Caco-2 (cell line): ENCODE data around the gene PALLD. TPM values are rescaled to one million over a fixed set of nuclear protein-coding genes. Genes with fewer than 3 reads are reported as not detected.
"Not testable (repeated sequence)": the region's sequence is repeated elsewhere in the genome, so short reads cannot be mapped to it uniquely, and the experiment has no call there.

Experiments
- BruUV-seq: library from RNA; stranded (reverse); fragments of 400-500 nt; replicated peaks from 2 replicates; lab custom pipeline; 2021; lab: Mats Ljungman, UMichigan
- CTCF ChIA-PET: fragments of 300-600 bp; sonication (Branson Sonifier 250); formaldehyde crosslinking; loops from one replicate; lab custom pipeline; 2022; ENCODE audit warnings: antibody characterized with exemption; lab: Charles Lee
- POLR2A ChIA-PET: fragments of 300-600 bp; sonication (Branson Sonifier 250); formaldehyde crosslinking; loops from one replicate; lab custom pipeline; 2022; ENCODE audit warnings: antibody characterized with exemption; lab: Charles Lee
- DNase-seq, 2 experiments: peaks; one replicate each; pipeline versions ENCODE4 v3.0.0 to v3.0.0-alpha.2; 2020 to 2022
- H3K27me3 ChIP-seq: replicated peaks from 2 replicates; pipeline ENCODE4 v1.6.0; 2011; ENCODE audit warnings: low read length; ENCODE audit not compliant: control insufficient read depth, insufficient read depth
- H3K36me3 ChIP-seq: 2 replicates; pipeline ENCODE4 v1.5.1; 2011; ENCODE audit warnings: low read length; ENCODE audit not compliant: control insufficient read depth, insufficient read depth
- H3K4me1 ChIP-seq: fragments of 250-450 bp; sonication (Bioruptor Pico); 2 replicates; pipeline ENCODE4 v1.5.1; 2020; ENCODE audit warnings: mild to moderate bottlenecking
- H3K4me3 ChIP-seq: 2 replicates; pipeline ENCODE4 v1.5.1; 2011; ENCODE audit warnings: low read depth, mild to moderate bottlenecking, control low read depth, low read length
- H3K9me3 ChIP-seq: fragments of 250-450 bp; sonication (Bioruptor Pico); 2 replicates; pipeline ENCODE4 v1.5.1; 2020; ENCODE audit warnings: mild to moderate bottlenecking, moderate library complexity
- H3K27ac Mint-ChIP-seq: one replicate; pipeline ENCODE4 v1.8.0; 2022; ENCODE audit warnings: mixed read lengths; ENCODE audit not compliant: unreplicated experiment
- H3K27me3 Mint-ChIP-seq: one replicate; pipeline ENCODE4 v1.8.0; 2022; ENCODE audit warnings: mixed read lengths; ENCODE audit not compliant: insufficient read depth, unreplicated experiment
- H3K36me3 Mint-ChIP-seq: one replicate; pipeline ENCODE4 v1.8.0; 2022; ENCODE audit warnings: mild to moderate bottlenecking, mixed read lengths; ENCODE audit not compliant: insufficient read depth, unreplicated experiment
- H3K4me1 Mint-ChIP-seq: one replicate; pipeline ENCODE4 v1.8.0; 2022; ENCODE audit warnings: low read depth, mixed read lengths; ENCODE audit not compliant: unreplicated experiment
- H3K4me3 Mint-ChIP-seq: one replicate; pipeline ENCODE4 v1.8.0; 2022; ENCODE audit warnings: mild to moderate bottlenecking, moderate library complexity, mixed read lengths; ENCODE audit not compliant: unreplicated experiment
- H3K9me3 Mint-ChIP-seq: one replicate; pipeline ENCODE4 v1.8.0; 2022; ENCODE audit warnings: mixed read lengths; ENCODE audit not compliant: unreplicated experiment
- intact Hi-C: fragments of 100-400 bp; cut with micrococcal nuclease; formaldehyde crosslinking; loops from one replicate; pipeline ENCODE4 v1.10.0; 2022; ENCODE audit not compliant: unreplicated experiment
- total RNA-seq: library from RNA; stranded (reverse); gene quantifications from 2 replicates; pipeline ENCODE4 v1.2.3, GENCODE V29; 2022
- TF ChIP-seq, protein P1 (sequence below), 2 experiments: fragments of 200-600 bp in 1 of 2; IDR thresholded peaks; 1 replicate in 1 of 2; 2 replicates in 1 of 2; pipeline versions ENCODE4 v1.5.1 to v1.8.0; 2011 to 2022; ENCODE audit warnings: antibody characterized with exemption in 1 of 2, control low read depth in 1 of 2, inconsistent platforms in 1 of 2, low read depth in 1 of 2, low read length in 1 of 2, mild to moderate bottlenecking in 1 of 2, moderate library complexity in 1 of 2; ENCODE audit not compliant: insufficient read depth in 1 of 2, severe bottlenecking in 1 of 2, unreplicated experiment in 1 of 2

PALLD gene
- total RNA-seq, 1 experiment from 2014 or later: 12.3 TPM

- Mint-ChIP-seq H3K27ac (no peak overlapping the region), H3K27me3 (no peaks in the 10 kb centered on the region), H3K4me1 (no peaks in the 10 kb centered on the region), H3K36me3 (peaks cover 19% of the 10 kb centered on the region), H3K9me3 (peaks cover 32% of the 10 kb centered on the region), H3K4me3 (no peak overlapping the region)
- H3K4me3 ChIP-seq: no peak overlapping the region
- H3K4me1 ChIP-seq: no peaks in the 10 kb centered on the region
- ChIA-PET CTCF (no interaction called here), POLR2A (no interaction called here)
- TF ChIP-seq, protein P1, sequence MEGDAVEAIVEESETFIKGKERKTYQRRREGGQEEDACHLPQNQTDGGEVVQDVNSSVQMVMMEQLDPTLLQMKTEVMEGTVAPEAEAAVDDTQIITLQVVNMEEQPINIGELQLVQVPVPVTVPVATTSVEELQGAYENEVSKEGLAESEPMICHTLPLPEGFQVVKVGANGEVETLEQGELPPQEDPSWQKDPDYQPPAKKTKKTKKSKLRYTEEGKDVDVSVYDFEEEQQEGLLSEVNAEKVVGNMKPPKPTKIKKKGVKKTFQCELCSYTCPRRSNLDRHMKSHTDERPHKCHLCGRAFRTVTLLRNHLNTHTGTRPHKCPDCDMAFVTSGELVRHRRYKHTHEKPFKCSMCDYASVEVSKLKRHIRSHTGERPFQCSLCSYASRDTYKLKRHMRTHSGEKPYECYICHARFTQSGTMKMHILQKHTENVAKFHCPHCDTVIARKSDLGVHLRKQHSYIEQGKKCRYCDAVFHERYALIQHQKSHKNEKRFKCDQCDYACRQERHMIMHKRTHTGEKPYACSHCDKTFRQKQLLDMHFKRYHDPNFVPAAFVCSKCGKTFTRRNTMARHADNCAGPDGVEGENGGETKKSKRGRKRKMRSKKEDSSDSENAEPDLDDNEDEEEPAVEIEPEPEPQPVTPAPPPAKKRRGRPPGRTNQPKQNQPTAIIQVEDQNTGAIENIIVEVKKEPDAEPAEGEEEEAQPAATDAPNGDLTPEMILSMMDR (IDR thresholded peaks at IDR 0.05; ENCODE audit: insufficient read depth in 1 of 2, low read depth in 1 of 2, low read length in 1 of 2, severe bottlenecking in 1 of 2, unreplicated experiment in 1 of 2): no peak
- no peak for DNase-seq
- peaks cover 8% of the 10 kb centered on the region; the same call in 1 of the 2 replicates for H3K9me3 ChIP-seq
- intact Hi-C loops: no loop called here
- no peaks in the 10 kb centered on the region for H3K27me3 ChIP-seq
- H3K36me3 ChIP-seq: no peaks in the 10 kb centered on the region
- BruUV-seq: no TSS peak
These were observed 434.4 kb downstream of the PALLD start for GRCh38 chr4:168931215-168931650.

DNA sequence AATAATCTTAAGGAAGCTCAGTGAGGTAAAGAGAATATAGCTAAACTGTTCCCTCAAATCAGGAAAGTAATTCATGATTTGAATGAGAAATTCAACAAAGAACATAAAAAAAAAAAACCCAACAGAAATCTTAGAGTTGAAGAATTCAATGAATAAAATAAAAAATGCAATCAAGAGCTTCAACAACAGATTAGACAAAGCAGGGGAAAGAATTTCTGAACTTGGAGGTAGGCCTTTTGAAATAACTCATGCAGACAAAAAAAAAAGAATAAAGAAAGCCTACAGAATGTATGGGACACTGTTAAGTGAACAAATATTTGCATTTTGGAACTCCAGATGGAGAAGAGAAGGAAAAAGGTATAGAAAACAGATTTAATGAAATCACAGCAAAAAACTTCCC is 435.3 kb downstream of the PALLD start:
- no peak overlapping the region for H3K4me3 Mint-ChIP-seq
- intact Hi-C loops: no loop called here
- POLR2A ChIA-PET: no interaction called here
- peaks cover 41% of the 10 kb centered on the region for H3K9me3 Mint-ChIP-seq
- no peaks in the 10 kb centered on the region for H3K27me3 ChIP-seq
- peaks cover 19% of the 10 kb centered on the region for H3K36me3 Mint-ChIP-seq
- TF ChIP-seq, protein P1 (IDR thresholded peaks at IDR 0.05; ENCODE audit: insufficient read depth in 1 of 2, low read depth in 1 of 2, low read length in 1 of 2, severe bottlenecking in 1 of 2, unreplicated experiment in 1 of 2): no peak
- H3K36me3 ChIP-seq: no peaks in the 10 kb centered on the region
- DNase-seq: no peak
- H3K4me1 ChIP-seq: no peaks in the 10 kb centered on the region
- BruUV-seq: no TSS peak
- peaks cover 8% of the 10 kb centered on the region; the same call in 1 of the 2 replicates for H3K9me3 ChIP-seq
- no peaks in the 10 kb centered on the region for H3K4me1 Mint-ChIP-seq
- no peaks in the 10 kb centered on the region for H3K27me3 Mint-ChIP-seq
- H3K27ac Mint-ChIP-seq: no peak overlapping the region
- CTCF ChIA-PET: interaction anchor here (0.7 kb wide), 1 partner anchor 244 kb away, joined by 3 read pairs; no protein-coding TSS in a partner anchor
- H3K4me3 ChIP-seq: no peak overlapping the region

DNA sequence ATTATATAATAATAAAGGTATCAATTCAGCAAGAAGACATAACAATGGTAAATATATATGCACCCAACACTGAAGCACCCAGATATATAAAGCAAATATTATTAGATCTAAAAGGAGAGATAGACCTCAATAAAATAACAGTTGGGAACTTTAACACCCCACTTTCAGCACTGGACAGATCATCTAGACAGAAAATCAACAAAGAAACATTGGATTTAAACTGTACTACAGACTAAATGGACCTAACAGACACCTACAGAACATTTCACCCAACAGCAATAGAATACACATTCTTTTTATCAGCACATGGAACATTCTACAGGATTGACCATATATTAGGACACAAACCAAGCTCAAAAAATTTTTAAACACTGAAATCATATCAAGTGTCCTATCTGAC is 436.6 kb downstream of the PALLD start:
- Histone ChIP-seq H3K36me3 (no peaks in the 10 kb centered on the region), H3K27me3 (no peaks in the 10 kb centered on the region), H3K4me3 (no peak overlapping the region), H3K9me3 (peaks cover 8% of the 10 kb centered on the region; the same call in 1 of the 2 replicates), H3K4me1 (no peaks in the 10 kb centered on the region)
- Mint-ChIP-seq H3K9me3 (peaks cover 54% of the 10 kb centered on the region), H3K27me3 (no peaks in the 10 kb centered on the region), H3K36me3 (peaks cover 19% of the 10 kb centered on the region), H3K4me3 (no peak overlapping the region), H3K27ac (no peak overlapping the region), H3K4me1 (no peaks in the 10 kb centered on the region)
- ChIA-PET CTCF (no interaction called here), POLR2A (no interaction called here)
- TF ChIP-seq, protein P1 (IDR thresholded peaks at IDR 0.05; ENCODE audit: insufficient read depth in 1 of 2, low read depth in 1 of 2, low read length in 1 of 2, severe bottlenecking in 1 of 2, unreplicated experiment in 1 of 2): no peak
- intact Hi-C loops: no loop called here
- DNase-seq: no peak
- no TSS peak for BruUV-seq

- DNase-seq, H3K36me3 ChIP-seq, H3K4me3 ChIP-seq, H3K27ac Mint-ChIP-seq, H3K4me1 ChIP-seq, CTCF ChIA-PET, POLR2A ChIA-PET, H3K27me3 ChIP-seq, BruUV-seq, intact Hi-C loops, H3K36me3 Mint-ChIP-seq, H3K27me3 Mint-ChIP-seq, H3K4me3 Mint-ChIP-seq, H3K4me1 Mint-ChIP-seq, H3K9me3 ChIP-seq: not testable (repeated sequence)
- H3K9me3 Mint-ChIP-seq: peaks cover 46% of the 10 kb centered on the region
These were observed 440.6 kb downstream of the PALLD start for GRCh38 chr4:168937473-168937872.
